ENCODE measurements around the gene CACNA1E. TPM values are rescaled to one million over a fixed set of nuclear protein-coding genes. Genes with fewer than 3 reads are reported as not detected.

The CACNA1E gene
- polyA plus RNA-seq, 4 donors = 0.14 to 0.71 (median 0.40) TPM

DNA sequence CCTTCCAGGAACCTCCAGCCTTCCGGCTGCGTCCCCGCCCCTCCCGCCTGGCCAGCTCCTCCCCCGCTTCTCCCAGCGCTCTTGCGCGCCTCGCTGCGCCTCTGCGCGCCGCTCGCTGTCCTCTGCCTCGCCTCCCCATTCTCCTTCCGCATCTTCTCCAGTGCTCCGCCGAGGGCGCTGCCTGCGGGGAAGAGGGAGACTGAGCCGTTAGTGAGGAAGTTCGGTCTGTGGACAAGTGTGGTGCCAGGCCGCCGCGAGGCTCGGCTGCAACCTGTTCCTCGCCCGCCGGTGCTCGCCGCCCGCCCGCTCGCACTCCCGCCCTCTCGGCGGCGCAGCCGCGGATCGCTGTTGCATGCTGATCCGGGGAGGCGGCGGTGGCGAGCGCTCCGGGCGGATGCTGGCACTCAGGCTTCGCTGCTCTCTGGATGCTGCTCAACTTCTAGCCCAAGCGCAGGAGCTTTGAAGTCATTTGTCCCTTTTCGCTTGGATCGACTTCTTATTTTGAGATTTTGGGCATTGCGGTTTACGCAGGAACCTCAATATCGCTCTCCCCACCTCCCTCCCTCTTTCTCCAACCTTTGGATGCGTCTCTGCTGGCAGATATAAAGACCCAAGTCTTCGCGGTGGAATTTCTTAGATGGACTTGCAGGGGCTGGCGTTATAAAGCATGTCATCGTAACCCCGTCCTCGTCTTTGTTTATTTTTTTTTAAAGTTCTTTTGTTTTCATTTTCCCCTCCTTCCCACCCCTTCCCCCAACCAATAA, 614 bp upstream of the CACNA1E start:
- DNase-seq (ENCODE audit: low read depth in 4 of 4, low spot score in 2 of 4) = no peak

DNA sequence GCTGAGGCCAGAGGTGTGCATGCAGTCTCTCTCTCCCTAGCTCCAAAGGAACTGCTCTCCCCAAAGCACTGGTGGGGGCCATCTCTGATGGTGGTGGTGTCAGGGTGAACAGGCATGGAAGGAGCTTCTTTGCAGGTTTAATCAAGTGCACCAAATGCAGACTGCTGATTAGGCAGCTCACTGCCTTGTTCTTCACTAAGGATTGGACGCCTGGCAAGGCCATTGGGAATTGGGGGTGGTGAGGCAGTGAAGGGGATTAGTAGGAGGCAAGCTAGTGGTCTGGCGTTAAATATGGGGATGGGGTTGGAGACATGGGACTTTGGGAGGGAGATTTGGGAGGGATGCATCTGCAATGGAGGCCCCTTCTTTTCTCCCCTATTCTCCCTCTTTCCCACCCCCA, 1.5 kb downstream of the CACNA1E start:
- no peak for DNase-seq (ENCODE audit: low read depth in 4 of 4, low spot score in 2 of 4)

DNA sequence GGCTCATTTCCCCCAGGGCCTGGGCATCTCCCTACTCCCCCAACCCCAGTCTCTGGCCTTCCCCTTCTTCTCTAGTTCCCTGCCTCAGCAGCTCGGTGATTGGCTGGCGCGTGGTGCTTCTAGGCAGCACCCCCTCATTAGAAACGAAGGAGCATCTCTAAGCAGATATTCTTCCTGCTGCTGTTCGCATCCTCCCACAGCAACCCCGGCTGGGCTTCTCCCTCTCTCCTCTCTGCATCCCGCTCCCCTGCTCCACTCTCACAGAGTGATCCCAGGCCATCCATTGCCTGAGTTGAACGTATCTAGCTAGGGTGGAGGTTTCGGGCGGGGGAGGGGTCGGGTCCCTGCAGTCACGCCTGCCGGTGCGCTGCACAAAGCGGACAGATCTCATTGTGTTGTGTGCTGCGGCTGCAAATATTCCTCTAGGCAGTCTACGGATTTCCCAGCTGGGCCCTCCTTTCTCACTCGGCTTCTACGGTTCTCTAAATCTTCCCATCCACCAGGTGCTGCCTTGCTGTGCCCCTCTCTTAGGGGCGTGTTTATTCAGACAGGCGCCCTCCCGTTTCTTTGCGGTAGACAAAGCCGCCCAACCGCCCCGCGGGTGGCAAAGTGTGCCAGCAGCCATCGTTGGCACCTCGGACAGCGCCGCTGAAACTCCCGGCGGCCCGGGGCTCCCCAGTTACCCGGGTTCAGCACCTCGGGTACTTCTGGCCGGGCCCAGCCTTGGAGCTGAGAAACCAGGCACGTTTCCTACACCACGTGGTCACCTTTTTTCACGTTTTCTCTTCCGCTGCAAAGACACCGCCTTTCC, 2.2 kb downstream of the CACNA1E start:
- peak in 1 of 4 donors; percentile 38 for DNase-seq (ENCODE audit: low read depth in 4 of 4, low spot score in 2 of 4)

DNA sequence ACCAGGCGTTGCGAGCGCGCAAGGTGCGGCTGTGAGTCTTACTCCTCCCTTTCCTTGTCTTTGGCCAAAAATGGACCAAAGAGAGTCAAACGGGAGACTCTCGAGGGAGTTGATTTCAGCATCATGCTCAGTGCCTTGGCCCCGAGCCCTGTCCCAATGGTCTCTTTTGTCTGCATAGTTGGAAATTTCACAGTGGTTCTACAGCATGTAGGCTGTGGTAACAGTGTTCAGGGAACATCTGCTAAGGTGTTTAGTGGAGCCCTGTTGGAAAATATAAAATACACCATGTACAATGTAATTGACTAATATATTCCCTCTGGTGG, 2.7 kb downstream of the CACNA1E start:
- DNase-seq (ENCODE audit: low read depth in 4 of 4, low spot score in 2 of 4) = no peak

DNA sequence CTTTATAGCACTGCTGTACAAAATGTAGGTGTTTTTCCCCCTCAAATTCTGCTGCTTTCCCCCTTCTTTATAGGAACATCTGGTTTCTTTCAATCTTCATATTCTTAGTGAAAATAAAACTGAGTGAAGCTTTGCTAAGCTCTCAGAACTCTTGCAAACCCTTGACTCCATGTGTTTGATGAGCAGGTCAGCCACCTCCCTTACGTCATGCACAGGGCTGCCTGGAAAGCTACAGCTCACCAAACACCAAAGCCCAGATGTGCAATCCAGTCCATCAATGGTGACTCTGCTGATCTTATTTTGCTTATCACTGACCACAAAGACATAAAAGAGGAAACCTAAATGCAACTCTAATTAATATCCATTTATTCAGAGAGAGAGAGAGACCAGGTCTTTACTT, 5.5 kb downstream of the CACNA1E start:
- no peak for DNase-seq (ENCODE audit: low read depth in 4 of 4, low spot score in 2 of 4)

GRCh38 chr1:181490276-181490675, 7.0 kb downstream of the CACNA1E start:
- no peak for DNase-seq (ENCODE audit: low read depth in 4 of 4, low spot score in 2 of 4)

- no peak for DNase-seq (ENCODE audit: low read depth in 4 of 4, low spot score in 2 of 4)
Measured at GRCh38 chr1:181490740-181491712, 7.7 kb downstream of the CACNA1E start.

DNA sequence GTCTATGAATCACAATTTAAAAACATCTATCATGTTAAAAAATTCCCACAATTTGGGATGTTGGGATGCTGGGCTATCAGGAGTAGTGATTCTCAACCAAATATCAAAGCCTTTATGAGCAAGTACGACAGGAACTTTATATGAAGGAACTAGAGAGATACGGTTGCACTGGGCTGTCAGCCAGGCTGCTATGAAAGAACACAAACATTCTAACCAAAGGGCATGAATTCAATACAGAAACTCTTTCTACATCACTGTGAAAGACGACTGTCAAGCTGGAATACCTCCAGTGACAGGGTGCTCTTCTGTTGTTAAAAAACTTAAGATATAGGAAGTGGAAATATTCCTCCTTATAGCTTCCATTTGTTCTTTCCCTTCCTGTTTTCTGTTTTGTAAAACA, 9.8 kb downstream of the CACNA1E start:
- DNase-seq (ENCODE audit: low read depth in 4 of 4, low spot score in 2 of 4) = no peak

DNA sequence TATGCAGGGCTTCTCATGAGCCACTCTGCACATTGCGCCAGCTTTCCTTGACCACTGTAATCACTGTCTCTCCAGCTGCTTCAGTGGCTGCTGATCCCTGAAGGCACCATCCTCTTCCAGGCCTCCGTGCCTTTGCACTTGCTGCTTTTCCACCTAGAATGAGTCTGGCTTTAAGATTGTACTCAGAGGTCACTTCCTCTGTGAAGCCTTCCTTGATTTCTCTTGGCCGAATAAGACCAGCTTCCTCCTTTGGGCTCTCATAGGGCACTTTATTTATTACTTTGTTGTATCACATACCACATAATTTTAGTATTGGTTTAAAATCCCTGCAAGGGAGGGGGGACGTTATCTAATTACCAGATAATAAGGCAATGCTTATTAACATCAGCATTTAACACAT, 10.6 kb downstream of the CACNA1E start:
- no peak for DNase-seq (ENCODE audit: low read depth in 4 of 4, low spot score in 2 of 4)

DNA sequence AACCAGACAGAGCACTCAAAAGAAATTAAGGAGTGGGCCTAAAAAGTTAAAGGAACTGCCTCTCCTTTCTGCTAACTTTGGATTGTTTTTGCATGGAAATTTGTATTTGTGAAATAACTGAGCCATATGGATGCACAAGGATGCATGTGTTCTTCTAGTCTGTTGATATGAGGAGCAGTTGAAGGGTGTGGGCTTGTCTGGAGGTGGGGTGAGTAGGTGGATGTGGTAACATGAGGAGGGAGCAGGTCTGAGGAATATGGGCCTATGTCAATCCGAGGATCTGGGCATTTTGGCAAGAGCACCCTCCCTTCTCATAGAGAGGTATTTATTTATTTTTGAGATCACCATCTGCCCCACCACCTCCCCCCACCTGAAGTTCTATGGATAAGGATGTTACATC, 13.4 kb downstream of the CACNA1E start:
- DNase-seq (ENCODE audit: low read depth in 4 of 4, low spot score in 2 of 4) = no peak

DNA sequence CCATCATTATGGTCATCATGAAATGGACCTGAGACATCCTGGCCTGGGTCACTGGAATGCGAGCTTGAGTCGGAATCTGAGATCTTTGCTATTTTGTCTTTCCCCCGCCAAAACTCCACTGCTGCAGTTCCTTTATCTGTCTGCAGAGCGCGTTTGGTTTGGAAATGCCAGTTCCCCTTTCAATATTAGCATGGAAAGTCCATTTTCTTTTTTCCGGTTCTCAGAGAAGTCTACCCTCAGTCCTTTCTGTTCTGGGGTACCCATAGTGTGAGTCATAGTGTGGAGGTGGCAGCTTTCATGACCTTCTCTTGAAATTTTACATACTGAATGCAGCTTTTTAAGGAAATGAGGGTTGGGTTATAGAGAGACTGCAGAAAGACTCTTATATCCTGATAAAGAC, 14.6 kb downstream of the CACNA1E start:
- DNase-seq (ENCODE audit: low read depth in 4 of 4, low spot score in 2 of 4) = no peak

- DNase-seq (ENCODE audit: low read depth in 4 of 4, low spot score in 2 of 4) = no peak
Measured at GRCh38 chr1:181499825-181500224, 16.5 kb downstream of the CACNA1E start.

DNA sequence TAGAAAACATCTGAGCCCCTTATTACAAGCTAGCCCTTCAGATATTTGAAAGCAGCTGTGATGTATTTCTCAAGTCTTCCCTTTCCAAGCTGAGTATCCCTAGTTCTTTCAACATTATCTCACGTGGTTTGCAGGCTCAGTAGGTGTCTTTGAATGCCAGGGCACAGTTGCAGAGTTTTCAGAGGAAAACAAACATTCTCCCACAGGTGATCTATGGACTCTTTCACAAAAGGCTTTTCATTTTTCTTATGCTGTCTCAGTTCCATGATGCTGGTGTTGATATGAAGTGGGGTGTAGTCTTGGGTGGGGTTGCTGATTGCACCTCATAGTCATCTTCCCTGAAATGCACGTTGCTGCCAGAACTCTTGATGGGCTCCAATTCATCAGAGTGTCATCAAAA, 17.3 kb downstream of the CACNA1E start:
- no peak for DNase-seq (ENCODE audit: low read depth in 4 of 4, low spot score in 2 of 4)

DNA sequence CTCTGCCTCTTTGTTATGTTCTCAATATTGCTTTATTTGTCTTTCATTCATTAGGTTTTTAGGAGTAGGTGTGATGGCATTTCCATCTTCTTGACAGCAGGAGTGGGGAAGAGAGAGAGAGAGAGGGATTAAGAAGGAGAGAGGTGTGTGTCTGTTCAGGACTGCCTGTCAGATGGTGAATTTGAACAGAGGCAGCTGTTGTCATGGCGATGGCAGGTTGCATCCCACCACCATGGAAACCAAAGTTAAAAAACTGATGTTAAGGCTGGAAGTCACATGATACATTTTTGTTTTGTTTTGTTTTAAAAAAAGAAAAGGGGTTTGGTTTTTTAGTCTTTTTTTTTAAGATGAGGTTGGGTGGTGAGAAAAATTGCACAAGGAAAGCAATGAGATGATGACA, 18.3 kb downstream of the CACNA1E start:
- no peak for DNase-seq (ENCODE audit: low read depth in 4 of 4, low spot score in 2 of 4)

- DNase-seq (ENCODE audit: low read depth in 4 of 4, low spot score in 2 of 4) = no peak
Measured at GRCh38 chr1:181503171-181503810, 20.0 kb downstream of the CACNA1E start.

DNA sequence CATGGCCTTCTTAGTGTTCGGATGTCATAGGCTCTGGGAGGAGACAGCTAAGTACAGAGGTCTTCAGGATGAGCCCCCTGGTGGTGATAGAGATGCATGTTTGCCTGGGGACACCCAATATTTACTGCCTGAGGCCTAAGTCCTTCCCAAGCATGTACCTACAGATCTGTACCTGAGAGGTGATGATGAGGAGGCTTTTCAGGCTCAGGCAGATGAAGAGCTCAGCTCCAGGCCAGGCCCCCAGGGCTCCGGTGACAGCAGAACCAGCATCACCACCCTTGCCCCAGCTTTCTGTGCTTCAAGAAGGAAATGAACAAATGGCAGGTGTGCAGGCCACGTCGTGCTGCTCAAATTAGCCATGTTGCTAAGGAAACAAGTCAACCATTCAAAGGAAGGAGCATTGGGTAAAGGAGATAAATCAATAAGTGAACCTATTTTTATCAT, 21.1 kb downstream of the CACNA1E start:
- no peak for DNase-seq (ENCODE audit: low read depth in 4 of 4, low spot score in 2 of 4)

DNA sequence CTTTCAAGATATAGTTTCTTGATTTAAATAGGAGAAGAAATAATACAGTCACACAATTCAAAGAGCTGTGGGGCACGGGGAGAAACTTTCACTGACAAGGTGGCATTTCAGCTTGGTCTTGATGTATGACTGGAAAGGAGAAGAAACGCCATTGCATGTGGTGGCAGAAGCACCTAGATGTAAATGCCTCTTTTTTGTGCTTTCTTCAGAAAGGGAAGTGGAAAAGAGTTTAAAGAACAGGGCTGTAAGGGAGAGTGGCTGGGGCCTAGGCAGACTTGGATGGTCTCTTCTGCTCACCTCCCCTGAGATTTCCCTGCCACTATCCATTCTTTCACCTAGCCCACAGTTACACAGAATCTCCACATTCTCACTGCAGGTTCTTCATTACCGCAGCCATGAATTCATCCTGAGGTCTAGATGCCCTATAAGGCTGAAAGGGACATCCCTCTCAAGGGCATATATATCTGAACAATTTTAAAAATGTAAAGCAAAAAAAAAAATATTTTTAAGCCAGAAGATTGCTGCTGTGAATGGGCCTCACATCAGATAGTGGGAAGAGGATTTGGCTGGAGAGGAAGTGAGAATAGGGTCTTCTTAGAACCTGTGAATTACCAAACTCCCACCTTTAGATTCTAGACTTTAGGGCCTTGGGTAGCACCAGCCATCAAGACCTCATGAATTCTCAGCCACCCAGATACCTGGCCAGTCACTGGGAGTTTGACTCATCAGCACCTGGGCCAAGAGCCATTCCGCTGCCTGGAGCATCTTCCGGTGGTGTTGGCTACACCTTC, 23.4 kb downstream of the CACNA1E start:
- DNase-seq (ENCODE audit: low read depth in 4 of 4, low spot score in 2 of 4) = no peak

DNA sequence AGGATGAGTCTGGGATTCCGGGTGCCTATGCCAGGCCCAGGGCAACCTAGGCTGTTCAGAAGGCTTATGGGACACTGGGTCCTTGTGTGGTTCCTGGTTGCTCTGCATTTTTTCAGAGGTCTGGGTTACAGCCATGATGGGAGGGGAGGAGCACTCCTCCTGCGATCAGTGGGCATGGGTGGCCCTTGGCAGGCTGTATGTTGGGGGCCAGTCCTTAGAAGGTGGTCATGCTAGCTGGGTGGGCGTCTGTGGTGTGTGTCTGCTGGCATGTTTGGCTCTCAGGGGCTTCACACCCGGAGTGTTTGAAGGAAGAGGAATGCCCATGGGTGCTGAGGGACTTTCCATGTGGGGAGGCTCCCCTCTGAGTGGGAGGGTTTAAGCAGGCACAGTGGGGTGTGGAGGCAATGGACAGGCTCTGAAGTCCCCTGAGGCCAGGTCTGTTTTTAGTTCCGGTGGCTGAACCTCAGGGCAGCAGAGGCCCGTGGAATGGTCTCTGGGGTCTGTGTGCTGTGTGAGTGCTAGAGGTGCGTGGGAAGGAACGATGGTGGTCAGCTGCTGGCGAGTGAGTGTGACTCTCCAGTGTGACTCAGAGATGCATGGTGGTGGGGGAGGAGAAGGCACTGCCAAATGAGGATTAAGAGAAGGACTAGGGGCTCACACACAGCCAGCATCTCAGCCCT, 25.3 kb downstream of the CACNA1E start:
- DNase-seq (ENCODE audit: low read depth in 4 of 4, low spot score in 2 of 4) = no peak

DNA sequence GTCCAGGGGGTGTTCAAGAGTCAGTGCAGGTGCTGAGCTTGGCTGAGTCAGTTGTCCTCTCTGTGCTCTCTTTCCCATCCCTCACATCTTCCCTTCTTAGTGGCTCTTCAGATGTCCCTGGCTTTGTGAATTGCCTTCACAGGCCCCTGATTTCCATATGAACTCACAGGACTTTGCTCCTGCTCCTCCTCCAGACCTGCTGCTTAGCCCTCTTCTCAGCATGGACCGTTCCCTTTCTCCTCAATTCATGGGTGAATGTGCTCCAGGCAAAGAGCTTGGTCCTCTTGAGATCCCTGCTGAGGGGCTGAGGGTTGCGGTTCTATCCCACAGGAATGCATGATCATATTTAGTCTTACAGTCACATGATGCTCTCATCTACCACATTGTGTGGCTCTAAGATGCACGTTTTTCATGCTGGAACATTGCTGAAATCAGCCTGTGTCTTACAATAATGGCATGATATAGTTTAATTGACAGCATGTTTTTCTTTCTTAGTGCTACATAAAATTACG, 30.5 kb downstream of the CACNA1E start:
- no peak for DNase-seq (ENCODE audit: low read depth in 4 of 4, low spot score in 2 of 4)
